GM18507 (cell line): Measurements from ENCODE around the gene TOX3.

ENCODE experiments used
- DNase-seq: peaks from one replicate; pipeline ENCODE4 v3.0.0; 2011; ENCODE audit warnings: low read depth; ENCODE audit not compliant: insufficient read length; ENCODE audit errors: extremely low spot score
- FAIRE-seq: peaks from 2 replicates; lab custom pipeline; 2011; peaks lifted over from hg19 to GRCh38; lab: Jason Lieb, UNC

Gene TOX3

DNA sequence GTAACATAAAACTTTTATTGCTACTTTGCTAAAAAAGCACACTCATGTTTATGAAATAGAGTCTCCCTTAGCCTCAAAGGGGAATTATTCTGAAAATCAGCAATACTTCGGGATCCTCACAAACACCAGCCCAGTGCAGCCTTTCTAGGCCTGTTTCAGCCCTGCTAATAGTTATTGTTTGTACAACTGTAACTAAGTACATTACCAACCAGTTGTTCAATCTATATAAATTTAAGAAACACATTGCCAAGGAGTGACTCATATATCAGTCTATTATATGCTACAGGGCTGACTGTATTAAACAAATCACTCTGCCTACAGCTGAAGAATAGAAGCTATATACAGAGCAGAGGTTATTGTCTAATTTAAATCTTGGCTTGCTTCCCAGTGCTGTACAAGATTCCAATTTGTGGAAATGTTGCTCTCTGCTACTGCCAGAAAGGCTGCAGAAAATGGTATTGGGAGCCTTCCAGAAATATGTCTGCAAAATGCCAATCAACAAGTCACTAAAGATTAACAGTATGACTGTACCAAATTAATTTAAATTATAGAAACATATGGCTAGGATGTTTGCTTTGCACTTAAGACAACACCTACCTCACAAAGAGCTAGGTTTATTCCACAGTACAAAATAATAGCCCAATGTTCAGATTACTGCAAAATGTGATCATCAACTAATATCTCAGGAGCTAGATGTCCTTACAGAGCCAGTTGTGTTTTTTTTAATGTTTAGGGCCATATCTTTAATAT lies 49.7 kb downstream of the TOX3 start:
- no peak for DNase-seq
- FAIRE-seq: no peak

DNA sequence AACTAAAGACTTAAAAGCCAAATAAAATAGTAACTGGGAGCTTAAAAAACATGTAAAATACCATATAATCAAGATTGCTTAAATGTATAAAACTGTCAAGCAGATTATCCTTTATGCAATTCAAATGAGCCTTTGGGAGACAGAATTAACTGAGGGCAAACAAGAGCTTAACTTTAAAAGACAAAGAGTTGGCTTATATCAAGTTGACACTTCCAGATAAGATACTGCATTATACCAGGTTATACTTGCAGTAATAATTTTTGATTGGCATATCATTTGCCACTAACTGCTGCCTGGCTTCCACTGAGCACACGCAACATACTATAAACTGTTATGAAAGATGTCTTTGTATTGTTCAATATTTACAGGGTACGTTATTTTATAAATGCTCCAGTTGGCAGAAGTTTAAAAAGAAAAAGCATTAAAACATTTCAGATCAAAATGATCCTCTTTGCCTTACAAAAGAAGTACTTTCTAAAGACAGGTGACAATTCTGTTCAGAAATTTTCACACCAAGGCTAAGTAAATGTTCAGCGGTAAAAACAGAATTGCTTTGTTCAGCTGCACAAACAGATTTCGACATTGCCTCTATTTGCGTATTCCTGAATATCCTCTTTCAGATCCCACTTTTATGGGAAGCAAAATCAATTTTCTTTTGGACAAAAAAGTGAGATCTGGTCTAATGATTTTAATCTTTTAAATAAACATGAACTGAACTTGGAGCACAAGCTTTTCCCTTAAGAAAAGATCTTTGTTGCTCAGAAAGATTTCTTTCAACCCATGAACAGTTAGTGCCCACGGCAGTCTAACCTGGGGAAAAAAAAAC lies 50.7 kb downstream of the TOX3 start:
- FAIRE-seq (no peak), DNase-seq (no peak)

DNA sequence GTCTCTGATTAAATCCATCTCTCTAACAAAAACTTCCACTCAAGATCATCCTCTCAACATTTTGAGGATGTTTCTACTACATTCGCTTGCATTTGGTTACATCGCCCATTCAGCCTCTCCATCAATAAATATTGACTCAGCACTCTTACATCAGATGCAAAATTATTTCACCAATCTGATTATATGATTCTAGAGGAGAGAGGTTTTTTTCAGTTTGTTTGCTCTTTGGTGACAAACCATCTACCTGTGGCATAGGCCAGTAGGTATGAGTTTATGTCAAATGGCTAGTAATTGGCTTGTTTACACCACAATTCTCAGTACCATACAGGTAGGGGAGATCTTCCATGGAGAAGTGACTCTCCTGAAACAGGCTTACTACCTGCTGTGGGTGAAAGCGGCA lies 52.3 kb downstream of the TOX3 start:
- FAIRE-seq (no peak), DNase-seq (no peak)

DNA sequence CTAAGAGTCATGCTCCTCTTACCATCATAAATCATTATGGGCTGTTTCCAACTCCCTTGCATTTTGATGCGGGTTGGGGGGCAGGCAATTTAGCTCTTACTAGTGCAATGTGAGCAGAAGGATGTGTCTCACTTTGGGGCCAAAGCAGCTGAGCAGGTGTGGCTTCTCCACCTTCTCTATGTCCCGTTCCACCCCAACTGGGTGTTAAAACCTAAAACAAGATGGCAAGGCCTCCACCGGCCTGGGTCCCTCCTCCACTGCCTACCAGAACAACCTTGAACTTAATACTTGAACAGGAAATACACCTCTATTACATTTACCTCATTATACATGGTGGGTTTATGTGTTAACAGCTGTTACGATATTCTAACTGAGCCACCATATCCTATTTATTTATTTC lies 52.8 kb downstream of the TOX3 start:
- DNase-seq: no peak
- no peak for FAIRE-seq

DNA sequence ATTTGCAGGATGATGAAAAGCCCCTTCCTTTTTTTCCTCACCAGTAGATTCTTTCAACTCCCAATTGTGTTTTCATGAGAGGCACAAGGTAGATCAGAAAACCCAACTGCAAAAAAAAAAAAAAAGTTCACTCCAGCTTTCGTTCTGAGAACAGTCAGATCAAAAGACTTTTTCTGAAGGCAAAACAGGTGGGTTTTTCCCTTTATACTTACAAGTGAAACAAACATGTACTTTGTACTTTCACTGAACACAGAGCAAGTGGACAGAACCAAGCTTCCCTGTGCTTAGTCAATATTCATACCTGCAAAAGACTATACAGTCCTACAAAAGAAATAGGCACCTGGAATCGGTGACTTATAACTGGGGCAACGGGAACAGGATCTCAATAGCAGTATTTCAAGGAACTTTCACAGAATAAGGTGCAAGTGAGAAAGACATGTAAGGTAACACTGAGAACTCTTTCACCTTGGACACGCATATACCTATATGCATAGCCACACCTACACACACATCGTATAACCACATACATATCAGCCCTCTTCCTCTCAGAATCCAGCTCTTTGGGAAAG lies 54.1 kb downstream of the TOX3 start:
- no peak for DNase-seq
- FAIRE-seq: no peak

DNA sequence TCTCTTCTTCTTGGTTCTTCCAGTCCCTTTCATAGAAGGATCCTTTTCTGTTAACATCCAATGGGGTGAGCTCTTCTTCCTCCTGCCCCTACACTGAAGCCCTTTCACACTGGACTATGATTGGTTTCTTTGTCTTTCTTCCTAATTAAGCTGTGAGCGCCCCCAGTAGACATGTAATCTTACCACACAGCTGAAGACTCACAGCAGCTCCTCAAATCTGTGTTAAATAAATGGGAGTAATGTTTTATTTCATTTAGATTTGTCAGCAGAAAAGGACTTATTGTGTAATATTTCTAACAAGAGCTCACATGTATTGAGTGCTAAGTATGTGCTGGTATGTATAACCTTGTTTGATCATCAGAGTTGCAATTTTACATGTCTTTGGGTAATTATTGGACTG lies 55.7 kb downstream of the TOX3 start:
- FAIRE-seq (no peak), DNase-seq (no peak)

DNA sequence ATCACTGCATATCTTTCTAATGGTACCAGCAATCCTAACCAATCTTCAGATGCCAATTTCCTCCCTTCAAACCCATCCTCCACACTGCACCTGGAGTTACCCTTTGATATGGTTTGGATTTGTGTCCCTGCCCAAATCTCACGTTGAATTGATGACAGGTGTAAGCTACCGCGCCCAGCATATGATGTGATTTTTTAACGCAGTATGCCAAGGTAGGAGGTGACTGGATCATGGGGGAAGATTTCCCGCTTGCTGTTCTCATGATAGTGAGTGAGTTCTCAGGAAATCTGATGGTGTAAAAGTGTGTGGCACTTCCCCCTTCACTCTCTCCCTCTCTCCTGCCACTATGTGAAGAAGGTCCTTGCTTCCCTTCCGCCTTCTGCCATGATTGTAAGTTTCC lies 57.0 kb downstream of the TOX3 start:
- FAIRE-seq (no peak), DNase-seq (no peak)

DNA sequence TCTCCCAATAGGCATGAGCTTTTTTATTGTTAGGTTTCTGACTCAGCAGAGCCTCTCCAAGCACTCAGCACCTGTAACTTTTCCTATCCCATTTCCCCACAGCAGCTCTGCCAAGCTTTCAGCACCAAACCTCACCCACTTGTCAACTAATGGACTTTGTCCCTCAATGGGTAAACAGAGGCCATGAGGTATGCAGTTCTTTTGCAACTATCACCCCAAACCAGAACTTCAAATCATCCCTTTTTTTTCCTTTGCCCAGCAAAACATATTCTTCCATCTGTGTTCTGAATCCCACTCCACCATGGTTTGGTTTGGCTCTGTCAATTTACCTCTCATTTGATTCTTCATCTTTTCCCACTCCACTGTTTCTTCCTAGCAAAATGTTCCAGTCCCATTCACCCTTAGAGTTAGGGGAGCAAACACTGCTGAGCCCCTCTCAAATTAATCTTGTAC lies 58.1 kb downstream of the TOX3 start:
- DNase-seq (no peak), FAIRE-seq (no peak)

DNA sequence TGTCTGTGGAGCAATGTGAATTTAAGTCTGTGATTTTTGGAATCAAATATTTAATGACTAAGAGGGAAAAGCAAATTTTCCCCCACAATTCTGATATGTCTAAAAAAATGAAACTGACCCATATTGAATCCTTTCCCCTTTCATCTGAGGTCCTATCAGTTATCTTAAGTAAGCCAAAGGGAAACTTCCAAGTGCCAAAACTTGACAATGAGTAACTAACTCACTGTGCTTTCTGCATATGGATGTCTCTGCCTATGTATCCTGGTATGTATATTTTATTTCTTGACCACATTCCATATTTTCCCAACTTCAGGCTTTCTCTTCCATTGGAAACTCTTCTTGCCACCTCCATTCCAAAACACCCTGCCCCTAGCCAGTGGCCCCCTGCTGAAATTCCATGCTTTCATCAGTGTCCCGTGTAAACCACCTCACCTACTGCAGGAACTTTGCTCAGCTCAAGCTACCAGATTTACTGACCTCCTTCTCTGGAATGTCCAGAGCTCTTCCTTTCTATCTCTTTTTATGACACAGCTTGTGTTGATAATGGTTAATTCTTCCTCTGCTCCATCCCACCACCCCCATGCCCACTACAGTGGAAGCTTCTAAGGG lies 59.0 kb downstream of the TOX3 start:
- FAIRE-seq (no peak), DNase-seq (no peak)

DNA sequence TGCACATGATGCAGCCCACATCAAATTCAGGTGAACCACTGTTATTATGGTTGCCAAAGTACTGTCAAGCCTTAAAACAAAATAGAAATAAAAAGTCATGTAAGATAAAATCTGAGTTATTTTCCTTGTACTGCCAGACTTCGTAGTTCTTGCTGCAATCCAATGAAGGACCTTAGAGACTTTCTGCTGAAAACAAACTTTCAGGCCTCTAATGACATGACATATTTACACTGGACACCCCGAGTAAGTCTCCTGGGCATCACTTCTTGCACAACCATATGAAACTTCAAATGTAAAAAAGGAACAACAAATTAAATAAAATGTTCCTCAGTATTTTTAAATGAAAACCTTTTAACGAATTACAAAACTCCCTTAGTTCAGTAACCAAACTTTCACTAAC lies 66.7 kb downstream of the TOX3 start:
- DNase-seq (no peak), FAIRE-seq (no peak)

DNA sequence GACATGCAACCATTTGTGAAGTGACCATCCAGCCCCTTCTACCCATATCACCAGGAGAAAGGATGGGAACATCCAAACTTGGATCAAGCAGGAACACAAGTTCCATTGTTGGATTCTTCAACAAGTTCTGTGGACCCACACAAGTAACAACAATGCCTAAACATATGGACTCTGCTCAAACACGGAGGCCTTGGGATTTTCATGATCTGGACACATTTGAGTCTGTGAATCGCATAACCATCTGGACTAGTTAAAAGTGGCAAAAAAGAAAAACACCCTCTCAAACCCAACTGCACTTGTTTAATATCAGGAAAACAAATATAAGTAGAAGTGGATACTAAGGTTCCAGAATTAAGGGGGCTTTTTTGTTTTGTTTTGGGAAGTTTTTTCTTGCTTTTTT lies 70.8 kb downstream of the TOX3 start:
- DNase-seq: no peak
- no peak for FAIRE-seq

DNA sequence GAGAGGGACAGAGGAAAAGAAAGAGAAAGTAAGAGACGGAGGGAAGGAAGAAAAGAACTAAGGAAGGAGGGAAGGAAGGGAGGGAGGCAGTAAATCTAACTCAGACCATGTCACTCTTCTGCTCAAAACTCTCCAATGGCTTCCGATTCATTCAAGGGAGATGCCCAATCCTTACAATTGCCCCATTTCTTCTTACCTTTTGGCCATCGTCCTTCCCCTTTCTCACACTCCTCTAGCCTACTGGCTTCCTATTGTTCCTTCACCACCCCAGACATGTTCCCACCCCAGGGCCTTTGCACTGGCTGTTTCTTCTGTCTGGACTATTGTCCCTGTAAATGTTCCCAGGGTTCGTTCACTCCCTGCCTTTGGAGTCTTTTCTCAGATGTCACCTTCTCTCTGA lies 72.3 kb downstream of the TOX3 start:
- no peak for DNase-seq
- FAIRE-seq: no peak

DNA sequence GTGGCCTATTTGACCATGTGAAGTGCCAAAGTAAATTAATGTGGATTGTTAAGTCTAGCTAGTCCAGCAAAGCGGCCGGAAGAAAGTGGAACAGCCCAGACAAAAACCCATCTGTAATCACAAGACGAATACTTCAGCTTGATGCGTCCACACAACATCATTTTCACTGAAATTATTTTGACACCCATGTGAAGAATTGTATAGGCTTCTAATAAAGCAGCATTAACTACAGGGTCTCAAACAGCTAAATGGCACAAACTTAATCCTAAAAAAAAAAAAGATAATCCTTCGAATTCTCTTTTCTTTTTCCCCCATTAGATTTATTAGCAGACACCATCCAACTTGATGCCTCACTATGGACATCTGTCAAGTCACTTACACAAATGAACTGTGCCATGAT lies 73.8 kb downstream of the TOX3 start:
- DNase-seq (no peak), FAIRE-seq (no peak)

DNA sequence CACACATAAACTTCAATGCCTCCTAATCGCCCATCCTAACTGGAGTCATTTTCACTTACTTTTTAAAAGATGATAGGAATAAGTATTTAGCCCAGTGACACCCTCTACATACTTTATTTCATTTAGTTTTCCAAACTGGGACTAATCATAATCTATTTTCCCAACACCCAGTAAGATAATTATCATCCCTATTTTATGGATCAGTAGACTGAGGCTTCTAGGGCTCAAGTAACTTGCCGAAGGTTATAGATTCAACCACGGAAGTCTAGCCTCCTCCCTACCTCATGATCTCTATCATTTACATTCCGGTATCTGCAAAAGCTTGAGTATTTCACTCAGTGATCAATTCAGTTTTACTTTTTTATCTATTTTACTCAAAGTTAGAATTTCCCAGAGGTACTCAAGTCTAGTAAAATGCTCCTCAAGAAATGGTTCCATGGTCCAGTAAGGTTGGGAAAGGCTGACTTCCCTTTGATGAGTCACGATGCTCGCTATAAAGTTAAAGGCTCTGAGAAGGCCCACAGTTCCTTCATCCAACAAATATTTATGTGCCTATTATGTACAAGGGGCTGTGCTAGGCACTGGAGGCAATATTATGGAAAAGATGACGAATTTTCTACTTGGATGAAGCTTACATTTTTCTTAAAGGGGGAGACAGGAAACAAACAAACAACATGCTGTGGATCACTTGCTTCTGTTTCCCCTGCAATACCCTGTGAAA lies 75.1 kb downstream of the TOX3 start:
- FAIRE-seq (no peak), DNase-seq (no peak)

DNA sequence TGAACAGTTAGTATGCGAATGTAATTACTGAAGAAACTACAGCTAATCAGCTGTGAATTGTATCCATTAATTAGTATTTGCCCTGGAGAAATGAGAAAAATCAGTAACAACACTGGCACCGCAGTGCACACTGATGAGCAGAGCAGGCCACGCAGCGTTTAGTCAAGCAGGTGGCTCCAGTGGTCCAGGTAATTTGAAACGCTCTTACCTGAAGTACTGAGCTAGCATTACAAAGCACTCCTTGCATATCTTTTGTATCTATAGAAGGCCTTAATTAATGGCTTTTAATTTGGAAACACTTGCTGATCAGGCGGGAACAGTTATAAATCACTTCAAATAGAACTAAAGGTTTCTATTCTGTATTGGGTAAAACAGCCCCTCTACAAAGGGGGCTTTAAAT lies 76.4 kb downstream of the TOX3 start:
- DNase-seq (no peak), FAIRE-seq (no peak)

DNA sequence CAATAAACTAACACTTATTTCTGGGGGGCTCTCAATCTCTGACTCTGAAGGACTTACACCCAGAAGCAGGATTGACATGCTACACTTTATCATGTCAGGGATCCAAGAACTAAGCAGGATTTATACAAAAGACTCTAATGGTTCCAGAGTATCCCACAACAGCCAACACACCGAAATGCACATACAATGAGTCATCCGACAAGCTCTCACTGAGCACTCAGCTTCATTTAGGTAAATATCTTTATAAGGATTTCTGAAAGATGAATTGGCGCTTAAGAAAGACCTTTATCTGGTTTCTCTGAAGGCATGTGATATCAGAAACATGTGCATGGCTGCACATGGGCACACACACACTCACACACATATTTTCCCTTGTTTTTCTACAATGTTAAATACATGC lies 77.2 kb downstream of the TOX3 start:
- FAIRE-seq (no peak), DNase-seq (no peak)

DNA sequence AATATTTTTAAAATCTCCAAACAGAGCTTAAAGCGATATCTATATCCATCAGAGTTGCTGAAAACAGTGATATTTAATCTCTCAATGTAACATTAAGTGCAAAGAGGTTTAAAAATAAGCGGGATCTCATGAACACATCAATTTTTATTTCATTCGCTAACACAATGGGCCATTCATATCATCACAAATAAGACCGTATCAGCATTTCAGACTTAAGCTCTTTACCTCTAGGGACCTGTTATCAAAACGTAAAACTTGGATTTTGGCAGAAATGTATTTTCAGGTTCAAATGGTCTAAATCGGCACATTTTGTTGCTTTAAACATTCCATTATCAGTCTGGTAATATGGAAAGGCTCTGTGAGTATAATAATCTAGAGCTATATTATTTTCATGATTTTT lies 77.9 kb downstream of the TOX3 start:
- no peak for DNase-seq
- FAIRE-seq: no peak

DNA sequence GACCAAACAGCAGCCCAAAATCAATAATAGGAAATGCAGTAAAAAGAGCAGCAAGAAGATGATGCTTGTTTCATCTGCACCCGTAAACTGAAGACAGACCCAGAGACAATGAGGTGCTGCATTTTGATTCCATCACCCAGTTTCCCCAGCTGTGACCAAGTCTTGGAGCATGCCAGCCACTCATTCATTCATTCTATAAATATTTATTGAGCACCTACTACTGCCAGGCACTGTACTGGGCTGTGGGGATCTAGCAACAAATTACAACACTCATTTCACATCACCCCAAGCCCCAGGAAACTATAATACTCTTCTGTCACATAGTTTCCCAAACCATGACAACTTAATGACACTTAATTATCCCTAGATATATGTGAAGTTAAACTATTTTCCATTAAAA lies 79.2 kb downstream of the TOX3 start:
- FAIRE-seq: no peak

DNA sequence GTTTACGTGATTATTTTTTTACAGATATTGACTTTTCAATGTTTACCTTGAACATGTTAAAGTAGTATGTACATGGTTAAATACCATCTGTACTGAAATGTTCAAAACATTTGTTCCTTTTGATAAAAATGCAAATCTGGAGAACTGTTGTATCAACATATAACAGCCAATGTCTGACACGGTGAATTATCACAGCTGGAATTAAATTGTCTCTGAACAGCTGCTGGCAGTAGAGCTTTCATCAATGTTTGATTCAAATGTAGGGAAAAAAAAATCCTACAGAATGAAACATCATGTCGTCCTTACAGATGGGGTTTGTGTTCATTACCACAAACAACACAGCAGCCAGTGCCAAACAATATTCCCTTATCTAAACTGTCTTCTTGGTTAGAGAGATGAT lies 79.9 kb downstream of the TOX3 start:
- no peak for DNase-seq
- no peak for FAIRE-seq

More for the DNA sequence above, 79.2 kb downstream of the TOX3 start:
- no peak for DNase-seq
